ENCODE data around the gene LMBR1.
"Not testable (repeated sequence)": the region's sequence is repeated elsewhere in the genome, so short reads cannot be mapped to it uniquely, and the experiment has no call there.

Gene LMBR1

GRCh38 chr7:156725073-156725472 lies 167.9 kb downstream of the LMBR1 start:
- Histone ChIP-seq H3K36me3 (ENCODE audit: control insufficient read depth in 1 of 2, insufficient read depth in 2 of 2, low read length in 2 of 2) (peaks cover 0 to 2% of the 10 kb centered on the region in 2 donors), H3K27me3 (ENCODE audit: control insufficient read depth in 1 of 2, insufficient read depth in 2 of 2, low read length in 2 of 2) (no peaks in the 10 kb centered on the region), H3K4me3 (ENCODE audit: low read depth in 1 of 2, low read length in 2 of 2) (no peak overlapping the region), H3K9ac (ENCODE audit: low read depth in 1 of 2, low read length in 2 of 2) (no peak overlapping the region), H3K27ac (ENCODE audit: low read depth, low read length) (no peak overlapping the region), H3K9me3 (ENCODE audit: control insufficient read depth in 1 of 2, low read length in 2 of 2) (no peaks in the 10 kb centered on the region), H3K4me1 (ENCODE audit: control insufficient read depth in 1 of 2, insufficient read depth in 2 of 2, low read length in 2 of 2) (no peaks in the 10 kb centered on the region)

- no peaks in the 10 kb centered on the region for H3K36me3 ChIP-seq (ENCODE audit: control insufficient read depth in 1 of 2, insufficient read depth in 2 of 2, low read length in 2 of 2)
- H3K4me1 ChIP-seq (ENCODE audit: control insufficient read depth in 1 of 2, insufficient read depth in 2 of 2, low read length in 2 of 2): no peaks in the 10 kb centered on the region
- H3K27ac ChIP-seq (ENCODE audit: low read depth, low read length): no peak overlapping the region
- no peaks in the 10 kb centered on the region for H3K9me3 ChIP-seq (ENCODE audit: control insufficient read depth in 1 of 2, low read length in 2 of 2)
- H3K27me3 ChIP-seq (ENCODE audit: control insufficient read depth in 1 of 2, insufficient read depth in 2 of 2, low read length in 2 of 2): no peaks in the 10 kb centered on the region
- H3K9ac ChIP-seq (ENCODE audit: low read depth in 1 of 2, low read length in 2 of 2): no peak overlapping the region
- no peak overlapping the region for H3K4me3 ChIP-seq (ENCODE audit: low read depth in 1 of 2, low read length in 2 of 2)
Measured at GRCh38 chr7:156722043-156722826, 170.7 kb downstream of the LMBR1 start.

- Histone ChIP-seq H3K27me3 (ENCODE audit: control insufficient read depth in 1 of 2, insufficient read depth in 2 of 2, low read length in 2 of 2) (no peaks in the 10 kb centered on the region), H3K9ac (ENCODE audit: low read depth in 1 of 2, low read length in 2 of 2) (no peak overlapping the region), H3K4me3 (ENCODE audit: low read depth in 1 of 2, low read length in 2 of 2) (no peak overlapping the region), H3K36me3 (ENCODE audit: control insufficient read depth in 1 of 2, insufficient read depth in 2 of 2, low read length in 2 of 2) (no peaks in the 10 kb centered on the region), H3K4me1 (ENCODE audit: control insufficient read depth in 1 of 2, insufficient read depth in 2 of 2, low read length in 2 of 2) (no peaks in the 10 kb centered on the region), H3K9me3 (ENCODE audit: control insufficient read depth in 1 of 2, low read length in 2 of 2) (peaks cover 0 to 3% of the 10 kb centered on the region in 2 donors), H3K27ac (ENCODE audit: low read depth, low read length) (no peak overlapping the region)
Measured at GRCh38 chr7:156703773-156704482, 189.1 kb downstream of the LMBR1 start.

- no peak overlapping the region for H3K27ac ChIP-seq (ENCODE audit: low read depth, low read length)
- no peaks in the 10 kb centered on the region for H3K4me1 ChIP-seq (ENCODE audit: control insufficient read depth in 1 of 2, insufficient read depth in 2 of 2, low read length in 2 of 2)
- no peak overlapping the region for H3K4me3 ChIP-seq (ENCODE audit: low read depth in 1 of 2, low read length in 2 of 2)
- no peaks in the 10 kb centered on the region for H3K36me3 ChIP-seq (ENCODE audit: control insufficient read depth in 1 of 2, insufficient read depth in 2 of 2, low read length in 2 of 2)
- H3K27me3 ChIP-seq (ENCODE audit: control insufficient read depth in 1 of 2, insufficient read depth in 2 of 2, low read length in 2 of 2): no peaks in the 10 kb centered on the region
- no peak overlapping the region for H3K9ac ChIP-seq (ENCODE audit: low read depth in 1 of 2, low read length in 2 of 2)
- H3K9me3 ChIP-seq (ENCODE audit: control insufficient read depth in 1 of 2, low read length in 2 of 2): peaks cover 0 to 3% of the 10 kb centered on the region in 2 donors
Measured at GRCh38 chr7:156703209-156703608, 189.8 kb downstream of the LMBR1 start.

GRCh38 chr7:156702399-156702798 lies 190.6 kb downstream of the LMBR1 start:
- H3K36me3 ChIP-seq (ENCODE audit: control insufficient read depth in 1 of 2, insufficient read depth in 2 of 2, low read length in 2 of 2): no peaks in the 10 kb centered on the region
- no peak overlapping the region for H3K4me3 ChIP-seq (ENCODE audit: low read depth in 1 of 2, low read length in 2 of 2)
- peaks cover 4 to 8% of the 10 kb centered on the region in 2 donors for H3K9me3 ChIP-seq (ENCODE audit: control insufficient read depth in 1 of 2, low read length in 2 of 2)
- H3K27ac ChIP-seq (ENCODE audit: low read depth, low read length): no peak overlapping the region
- H3K9ac ChIP-seq (ENCODE audit: low read depth in 1 of 2, low read length in 2 of 2): no peak overlapping the region
- no peaks in the 10 kb centered on the region for H3K27me3 ChIP-seq (ENCODE audit: control insufficient read depth in 1 of 2, insufficient read depth in 2 of 2, low read length in 2 of 2)
- no peaks in the 10 kb centered on the region for H3K4me1 ChIP-seq (ENCODE audit: control insufficient read depth in 1 of 2, insufficient read depth in 2 of 2, low read length in 2 of 2)

GRCh38 chr7:156701787-156702186 lies 191.2 kb downstream of the LMBR1 start:
- H3K9ac ChIP-seq (ENCODE audit: low read depth in 1 of 2, low read length in 2 of 2); H3K9me3 ChIP-seq (ENCODE audit: control insufficient read depth in 1 of 2, low read length in 2 of 2); H3K36me3 ChIP-seq (ENCODE audit: control insufficient read depth in 1 of 2, insufficient read depth in 2 of 2, low read length in 2 of 2); H3K4me3 ChIP-seq (ENCODE audit: low read depth in 1 of 2, low read length in 2 of 2); H3K27me3 ChIP-seq (ENCODE audit: control insufficient read depth in 1 of 2, insufficient read depth in 2 of 2, low read length in 2 of 2); H3K4me1 ChIP-seq (ENCODE audit: control insufficient read depth in 1 of 2, insufficient read depth in 2 of 2, low read length in 2 of 2); H3K27ac ChIP-seq (ENCODE audit: low read depth, low read length): not testable (repeated sequence)

GRCh38 chr7:156698512-156698911 lies 194.5 kb downstream of the LMBR1 start:
- not testable (repeated sequence) for H3K36me3 ChIP-seq (ENCODE audit: control insufficient read depth in 1 of 2, insufficient read depth in 2 of 2, low read length in 2 of 2); H3K27me3 ChIP-seq (ENCODE audit: control insufficient read depth in 1 of 2, insufficient read depth in 2 of 2, low read length in 2 of 2); H3K4me1 ChIP-seq (ENCODE audit: control insufficient read depth in 1 of 2, insufficient read depth in 2 of 2, low read length in 2 of 2); H3K27ac ChIP-seq (ENCODE audit: low read depth, low read length); H3K4me3 ChIP-seq (ENCODE audit: low read depth in 1 of 2, low read length in 2 of 2); H3K9ac ChIP-seq (ENCODE audit: low read depth in 1 of 2, low read length in 2 of 2)
- peaks cover 7 to 10% of the 10 kb centered on the region in 2 donors for H3K9me3 ChIP-seq (ENCODE audit: control insufficient read depth in 1 of 2, low read length in 2 of 2)

GRCh38 chr7:156697283-156697682 lies 195.7 kb downstream of the LMBR1 start:
- H3K4me3 ChIP-seq (ENCODE audit: low read depth in 1 of 2, low read length in 2 of 2); H3K27ac ChIP-seq (ENCODE audit: low read depth, low read length); H3K36me3 ChIP-seq (ENCODE audit: control insufficient read depth in 1 of 2, insufficient read depth in 2 of 2, low read length in 2 of 2); H3K9ac ChIP-seq (ENCODE audit: low read depth in 1 of 2, low read length in 2 of 2); H3K27me3 ChIP-seq (ENCODE audit: control insufficient read depth in 1 of 2, insufficient read depth in 2 of 2, low read length in 2 of 2); H3K4me1 ChIP-seq (ENCODE audit: control insufficient read depth in 1 of 2, insufficient read depth in 2 of 2, low read length in 2 of 2): not testable (repeated sequence)
- peaks cover 7 to 10% of the 10 kb centered on the region in 2 donors for H3K9me3 ChIP-seq (ENCODE audit: control insufficient read depth in 1 of 2, low read length in 2 of 2)

- H3K9me3 ChIP-seq (ENCODE audit: control insufficient read depth in 1 of 2, low read length in 2 of 2): peaks cover 7% of the 10 kb centered on the region in 2 donors
- no peak overlapping the region for H3K4me3 ChIP-seq (ENCODE audit: low read depth in 1 of 2, low read length in 2 of 2)
- H3K27me3 ChIP-seq (ENCODE audit: control insufficient read depth in 1 of 2, insufficient read depth in 2 of 2, low read length in 2 of 2): no peaks in the 10 kb centered on the region
- no peaks in the 10 kb centered on the region for H3K4me1 ChIP-seq (ENCODE audit: control insufficient read depth in 1 of 2, insufficient read depth in 2 of 2, low read length in 2 of 2)
- H3K9ac ChIP-seq (ENCODE audit: low read depth in 1 of 2, low read length in 2 of 2): no peak overlapping the region
- peaks cover 0 to 3% of the 10 kb centered on the region in 2 donors for H3K36me3 ChIP-seq (ENCODE audit: control insufficient read depth in 1 of 2, insufficient read depth in 2 of 2, low read length in 2 of 2)
- H3K27ac ChIP-seq (ENCODE audit: low read depth, low read length): no peak overlapping the region
Measured at GRCh38 chr7:156693627-156694026, 199.4 kb downstream of the LMBR1 start.

- Histone ChIP-seq H3K4me1 (ENCODE audit: control insufficient read depth in 1 of 2, insufficient read depth in 2 of 2, low read length in 2 of 2) (no peaks in the 10 kb centered on the region), H3K27ac (ENCODE audit: low read depth, low read length) (no peak overlapping the region), H3K4me3 (ENCODE audit: low read depth in 1 of 2, low read length in 2 of 2) (no peak overlapping the region), H3K9ac (ENCODE audit: low read depth in 1 of 2, low read length in 2 of 2) (no peak overlapping the region), H3K36me3 (ENCODE audit: control insufficient read depth in 1 of 2, insufficient read depth in 2 of 2, low read length in 2 of 2) (peaks cover 0 to 3% of the 10 kb centered on the region in 2 donors), H3K27me3 (ENCODE audit: control insufficient read depth in 1 of 2, insufficient read depth in 2 of 2, low read length in 2 of 2) (no peaks in the 10 kb centered on the region), H3K9me3 (ENCODE audit: control insufficient read depth in 1 of 2, low read length in 2 of 2) (peaks cover 6 to 7% of the 10 kb centered on the region in 2 donors)
Measured at GRCh38 chr7:156692849-156693248, 200.1 kb downstream of the LMBR1 start.
